ENCODE data around the gene CADM2. TPM values are rescaled to one million over a fixed set of nuclear protein-coding genes. Genes with fewer than 3 reads are reported as not detected.

The CADM2 gene
- total RNA-seq, 1 experiment from 2014 or later, result 10.9 TPM

DNA sequence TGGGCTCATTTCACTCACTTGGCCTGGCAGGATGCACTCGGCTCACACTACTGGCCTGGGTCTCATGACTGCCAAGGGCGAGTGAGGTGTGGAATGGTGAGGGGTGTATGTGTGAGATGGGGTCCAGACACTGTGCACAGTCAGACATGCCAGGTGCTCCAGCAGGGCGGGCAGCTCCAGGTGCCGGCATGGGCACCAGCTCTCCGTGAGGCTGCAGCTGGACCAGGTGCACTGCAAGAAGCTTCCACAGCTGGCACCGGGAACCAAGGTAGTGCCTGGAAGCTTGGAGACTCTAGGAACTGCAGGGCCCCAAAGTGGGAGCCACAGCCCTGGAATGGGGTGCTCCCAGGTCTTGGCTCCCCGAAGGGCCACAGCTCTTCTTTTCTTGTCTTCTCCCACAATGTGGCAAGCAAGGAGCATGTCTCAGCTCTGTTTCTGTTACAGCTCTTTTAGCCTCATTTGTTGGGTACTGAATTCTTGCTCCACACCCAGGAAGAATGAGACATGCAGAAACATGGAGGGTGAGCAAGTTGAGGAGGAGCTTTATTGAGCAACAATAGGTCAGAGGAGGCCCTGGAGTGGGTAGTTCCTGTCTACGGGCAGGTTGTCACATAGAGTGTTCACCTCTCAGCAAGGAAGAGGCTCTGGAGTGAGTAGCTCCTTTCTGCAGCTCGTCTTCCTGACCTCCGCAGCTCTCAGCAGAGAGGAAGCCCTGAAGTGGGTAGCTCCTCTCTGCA, 762.8 kb downstream of the CADM2 start:
- Histone ChIP-seq H2AK5ac (ENCODE audit: insufficient read length, low read length) (no peak overlapping the region), H3K23ac (ENCODE audit: insufficient read length, low read depth, low read length) (no peak overlapping the region), H2BK20ac (ENCODE audit: low read depth, low read length, poor library complexity, severe bottlenecking) (no peak overlapping the region), H4K91ac (ENCODE audit: insufficient read length, low read depth, low read length) (no peak overlapping the region), H4K20me1 (ENCODE audit: control insufficient read depth, insufficient read depth, insufficient read length) (no peaks in the 10 kb centered on the region), H3K14ac (ENCODE audit: insufficient read depth, low read length) (no peak overlapping the region), H3K27ac (ENCODE audit: insufficient read length, low read depth, low read length) (no peak overlapping the region), H3K18ac (ENCODE audit: insufficient read length, low read depth, low read length) (no peak overlapping the region), H3K79me1 (ENCODE audit: insufficient read depth, low read depth, low read length, poor library complexity, severe bottlenecking) (no peaks in the 10 kb centered on the region), H2BK12ac (ENCODE audit: insufficient read length, low read depth, low read length) (no peak overlapping the region), H3K9me3 (ENCODE audit: control insufficient read depth, low read depth, low read length) (peaks cover 11% of the 10 kb centered on the region), H2BK15ac (ENCODE audit: low read depth, low read length) (no peak overlapping the region), H2BK5ac (ENCODE audit: insufficient read length, low read length) (no peak overlapping the region), H3K27me3 (ENCODE audit: insufficient read depth, low read length) (no peaks in the 10 kb centered on the region), H2BK120ac (ENCODE audit: low read depth, low read length, poor library complexity, severe bottlenecking) (no peak overlapping the region), H3K4me2 (ENCODE audit: insufficient read depth, insufficient read length, low read length) (no peak overlapping the region), H3K56ac (ENCODE audit: insufficient read length, low read depth, low read length) (no peak overlapping the region), H3K23me2 (ENCODE audit: insufficient read length, low read depth, low read length, poor library complexity, severe bottlenecking) (no peaks in the 10 kb centered on the region), H4K5ac (ENCODE audit: insufficient read length, low read depth, low read length) (no peak overlapping the region), H4K8ac (replicated peaks; ENCODE audit: insufficient read length, low read depth, low read length) (no peak overlapping the region), H3K4me1 (ENCODE audit: insufficient read depth, low read length) (no peaks in the 10 kb centered on the region), H3K9ac (ENCODE audit: extremely low read depth, insufficient read length, low read length) (no peak overlapping the region), H3K4ac (ENCODE audit: low read depth, low read length) (no peak overlapping the region), H3T11ph (ENCODE audit: low read length) (no peak overlapping the region), H3K79me2 (ENCODE audit: insufficient read depth, low read length) (no peaks in the 10 kb centered on the region), H2AFZ (ENCODE audit: low read length) (no peak overlapping the region)
- Mint-ChIP-seq H3K36me3 (ENCODE audit: insufficient read depth in 1 of 3, low read depth in 3 of 3) (peaks cover 8 to 17% (median 12%) of the 10 kb centered on the region in 3 experiments; a peak in 6 of 7 replicates), H3K4me3 (no peak overlapping the region), H3K4me1 (no peaks in the 10 kb centered on the region), H3K27me3 (ENCODE audit: low read depth) (no peaks in the 10 kb centered on the region), H3K9me3 (peaks cover 16 to 24% of the 10 kb centered on the region in 2 experiments), H3K27ac (no peak overlapping the region)
- no CpG with 5 or more reads among the region's 10 CpGs for WGBS (ENCODE audit: extremely low coverage, insufficient read length, low lambda C conversion rate)
- TF ChIP-seq, protein P1, sequence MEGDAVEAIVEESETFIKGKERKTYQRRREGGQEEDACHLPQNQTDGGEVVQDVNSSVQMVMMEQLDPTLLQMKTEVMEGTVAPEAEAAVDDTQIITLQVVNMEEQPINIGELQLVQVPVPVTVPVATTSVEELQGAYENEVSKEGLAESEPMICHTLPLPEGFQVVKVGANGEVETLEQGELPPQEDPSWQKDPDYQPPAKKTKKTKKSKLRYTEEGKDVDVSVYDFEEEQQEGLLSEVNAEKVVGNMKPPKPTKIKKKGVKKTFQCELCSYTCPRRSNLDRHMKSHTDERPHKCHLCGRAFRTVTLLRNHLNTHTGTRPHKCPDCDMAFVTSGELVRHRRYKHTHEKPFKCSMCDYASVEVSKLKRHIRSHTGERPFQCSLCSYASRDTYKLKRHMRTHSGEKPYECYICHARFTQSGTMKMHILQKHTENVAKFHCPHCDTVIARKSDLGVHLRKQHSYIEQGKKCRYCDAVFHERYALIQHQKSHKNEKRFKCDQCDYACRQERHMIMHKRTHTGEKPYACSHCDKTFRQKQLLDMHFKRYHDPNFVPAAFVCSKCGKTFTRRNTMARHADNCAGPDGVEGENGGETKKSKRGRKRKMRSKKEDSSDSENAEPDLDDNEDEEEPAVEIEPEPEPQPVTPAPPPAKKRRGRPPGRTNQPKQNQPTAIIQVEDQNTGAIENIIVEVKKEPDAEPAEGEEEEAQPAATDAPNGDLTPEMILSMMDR (conservative IDR thresholded peaks at IDR 0.05), result no peak
- no peak for DNase-seq

Measured in H9 (cell line).